Stimulated activated CD8-positive, alpha-beta memory T cell treated with anti-CD3 and anti-CD28 coated beads, Interleukin-7, amount 100 ng/mL, for 4 hours (primary cell): Measurements from ENCODE around the gene IMMP2L.
"Not testable (repeated sequence)": the region's sequence is repeated elsewhere in the genome, so short reads cannot be mapped to it uniquely, and the experiment has no call there.

ENCODE experiments used
- DNase-seq, 2 donors: peaks; one replicate each; pipeline ENCODE4 v3.0.0-alpha.2; 2020; ENCODE audit warnings: low read depth in 2 of 2

IMMP2L gene

DNA sequence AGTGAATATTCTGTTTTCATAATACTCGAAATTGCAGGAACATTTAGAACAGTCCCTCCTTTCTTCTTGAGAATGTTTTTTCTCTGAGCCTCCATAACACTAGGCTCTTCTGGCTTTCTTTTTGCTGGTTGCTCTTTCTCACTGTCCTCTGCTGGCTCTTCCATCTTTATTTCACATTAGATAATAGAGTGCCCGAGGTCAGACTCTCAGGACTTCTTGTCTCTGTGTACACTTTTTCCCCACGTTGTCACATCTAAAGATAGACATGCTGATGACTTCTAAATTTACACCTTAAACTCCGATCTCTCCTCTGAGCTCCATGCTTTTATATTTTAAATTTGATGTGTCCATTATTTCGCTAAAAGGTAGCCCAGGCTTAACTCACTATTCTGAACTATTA is 486.8 kb downstream of the IMMP2L start:
- DNase-seq, result no peak

DNA sequence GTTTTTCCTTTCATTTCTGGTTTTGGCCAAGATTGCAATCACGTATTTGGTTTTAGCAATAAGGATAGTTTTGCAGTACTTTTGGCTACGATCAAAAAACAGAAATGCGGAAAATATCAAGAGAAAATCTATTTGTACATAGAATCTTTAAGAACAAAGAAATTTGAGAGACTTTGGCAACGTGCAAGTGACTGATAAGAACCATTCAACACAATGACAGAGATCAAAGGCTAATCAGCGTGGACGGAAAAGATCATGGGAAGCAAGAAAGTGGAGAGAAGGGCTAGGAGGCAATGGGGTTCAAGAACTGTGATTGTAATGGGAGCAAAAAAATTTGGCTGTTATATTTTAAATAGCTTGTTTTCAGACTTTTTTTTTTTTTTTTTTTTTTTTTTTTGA is 487.5 kb downstream of the IMMP2L start:
- no peak for DNase-seq

DNA sequence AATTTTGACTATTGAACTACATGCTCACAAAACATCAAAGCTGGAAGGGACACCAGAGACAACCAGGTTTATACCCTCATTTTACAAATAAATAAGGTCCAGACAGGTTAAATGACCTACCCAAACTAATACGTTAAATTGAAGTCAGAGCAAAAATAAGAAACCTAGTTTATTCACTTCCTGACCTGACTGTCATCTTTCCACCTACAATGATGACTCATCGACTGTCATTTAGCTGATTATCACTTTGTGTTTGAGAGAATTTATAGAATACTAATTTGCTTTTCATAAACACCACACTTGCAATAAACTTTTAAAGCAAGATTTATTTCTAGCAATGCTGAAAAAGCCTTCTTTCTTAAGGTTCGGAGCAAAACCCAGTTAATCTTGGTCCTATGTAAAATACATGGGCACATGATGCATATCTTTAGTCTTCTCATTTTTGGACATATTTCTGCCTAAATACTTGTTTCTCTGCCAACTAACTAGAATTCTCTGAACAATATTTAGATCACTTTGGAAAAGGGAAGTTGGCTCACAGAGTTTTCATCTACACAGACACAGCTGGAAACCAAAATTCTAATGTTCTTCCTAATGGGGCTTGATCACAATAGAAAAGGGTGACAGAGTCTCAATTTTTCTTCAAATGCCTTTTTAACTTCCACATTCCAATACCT is 488.1 kb downstream of the IMMP2L start:
- no peak for DNase-seq

DNA sequence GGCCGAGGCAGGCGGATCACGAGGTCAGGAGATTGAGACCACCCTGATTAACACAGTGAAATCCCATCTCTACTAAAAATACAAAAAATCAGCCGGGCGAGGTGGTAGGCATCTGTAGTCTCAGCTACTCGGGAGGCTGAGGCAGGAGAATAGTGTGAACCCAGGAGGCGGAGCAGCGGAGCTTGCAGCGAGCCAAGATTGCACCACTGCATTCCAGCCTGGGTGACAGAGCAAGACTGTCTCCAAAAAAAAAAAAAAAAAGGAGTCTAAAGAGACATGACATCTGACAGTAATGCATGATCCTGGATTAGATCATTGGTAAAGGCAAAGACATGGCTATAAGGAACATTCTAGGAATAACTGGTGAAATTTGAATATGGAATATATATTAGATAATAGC is 489.6 kb downstream of the IMMP2L start:
- not testable (repeated sequence) for DNase-seq

DNA sequence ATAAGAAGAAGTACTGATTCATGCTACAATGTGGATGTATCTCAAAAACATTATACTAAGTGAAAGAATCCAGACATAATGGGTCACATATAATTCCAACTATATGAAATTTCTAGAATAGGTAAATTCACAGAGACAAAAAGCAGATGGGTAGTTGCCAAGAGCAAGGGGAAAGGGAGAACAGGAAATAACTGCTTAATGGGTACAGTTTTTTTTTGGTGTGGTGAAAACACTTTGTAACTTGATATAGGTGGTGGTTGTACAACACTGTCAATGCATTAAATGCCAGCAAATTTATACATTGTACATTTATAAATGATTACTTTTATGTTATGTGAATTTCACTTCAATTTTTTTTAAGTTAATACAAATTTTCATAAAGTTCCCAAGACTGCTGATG is 490.7 kb downstream of the IMMP2L start:
- DNase-seq, result no peak

DNA sequence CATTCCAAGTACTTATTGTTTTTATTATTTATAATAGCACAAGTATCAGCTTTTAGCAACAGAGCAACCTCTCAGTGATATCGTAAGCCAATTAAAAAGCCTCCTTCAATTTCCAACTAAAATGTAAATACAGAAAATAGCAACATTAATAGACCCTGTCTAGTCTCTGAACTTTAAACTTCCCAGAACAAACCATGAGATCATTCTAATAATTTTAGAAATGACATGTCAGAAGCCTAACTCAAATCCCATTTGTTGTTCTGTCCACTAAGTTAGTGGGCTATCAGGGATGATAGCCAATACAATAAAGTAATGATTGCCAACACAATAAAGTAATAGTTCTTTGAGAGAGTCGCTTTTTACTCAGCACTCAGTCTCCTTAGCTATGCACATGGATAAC is 493.7 kb downstream of the IMMP2L start:
- DNase-seq, result no peak

DNA sequence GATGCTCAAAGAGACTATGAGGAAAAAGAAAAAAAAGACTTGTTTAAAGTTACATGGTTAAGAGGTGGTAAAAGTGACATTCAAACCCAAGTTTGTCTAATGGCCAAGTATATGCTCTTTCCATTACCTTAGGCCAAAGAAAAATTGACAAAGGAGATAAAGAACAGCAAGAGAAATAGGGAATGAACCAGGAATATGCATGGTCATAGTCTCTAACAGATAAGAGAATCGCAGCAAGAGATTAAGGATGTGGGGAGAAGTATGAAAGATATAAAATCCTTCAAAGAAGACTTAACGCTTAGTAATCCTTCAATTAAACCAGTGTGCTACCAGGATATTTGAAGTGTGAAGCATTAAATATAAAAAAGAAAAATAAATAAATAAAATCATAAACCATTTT is 494.6 kb downstream of the IMMP2L start:
- DNase-seq, result no peak

DNA sequence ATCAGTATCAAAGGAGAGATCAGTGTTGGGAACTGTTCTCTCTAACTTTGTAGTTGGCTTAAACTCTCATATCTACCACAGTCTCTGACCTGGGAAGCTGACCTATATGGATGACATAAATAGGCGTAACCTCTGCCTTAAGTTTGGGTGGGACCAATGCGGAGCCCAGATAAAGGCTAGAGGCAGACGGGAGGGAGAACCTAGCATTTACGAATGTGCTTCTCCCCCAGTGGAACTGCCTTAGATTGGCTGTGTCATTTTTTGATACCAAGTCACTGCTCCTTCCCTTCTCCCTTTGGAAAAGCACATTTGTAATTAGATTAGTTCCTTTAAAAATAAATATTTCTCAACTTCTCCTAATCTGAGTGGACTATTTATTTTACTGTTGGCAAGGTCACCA is 495.0 kb downstream of the IMMP2L start:
- no peak for DNase-seq

DNA sequence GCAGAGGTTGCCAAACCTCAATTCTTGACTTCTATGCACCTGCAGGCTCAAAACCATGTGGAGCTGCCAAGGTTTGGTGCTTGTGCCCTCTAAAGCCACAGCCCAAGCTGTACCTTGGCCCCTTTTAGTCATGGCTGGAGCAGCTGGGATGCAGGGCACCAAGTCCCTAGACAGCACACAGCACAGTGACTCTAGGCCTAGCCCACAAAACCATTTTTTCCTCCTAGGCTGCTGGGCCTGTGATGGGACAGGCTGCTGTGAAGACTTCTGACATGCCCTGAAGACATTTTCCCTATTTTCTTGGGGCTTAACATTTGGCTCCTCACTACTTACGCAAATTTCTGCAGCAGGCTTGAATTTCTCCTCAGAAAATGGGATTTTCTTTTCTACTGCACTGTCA is 499.1 kb downstream of the IMMP2L start:
- no peak for DNase-seq

DNA sequence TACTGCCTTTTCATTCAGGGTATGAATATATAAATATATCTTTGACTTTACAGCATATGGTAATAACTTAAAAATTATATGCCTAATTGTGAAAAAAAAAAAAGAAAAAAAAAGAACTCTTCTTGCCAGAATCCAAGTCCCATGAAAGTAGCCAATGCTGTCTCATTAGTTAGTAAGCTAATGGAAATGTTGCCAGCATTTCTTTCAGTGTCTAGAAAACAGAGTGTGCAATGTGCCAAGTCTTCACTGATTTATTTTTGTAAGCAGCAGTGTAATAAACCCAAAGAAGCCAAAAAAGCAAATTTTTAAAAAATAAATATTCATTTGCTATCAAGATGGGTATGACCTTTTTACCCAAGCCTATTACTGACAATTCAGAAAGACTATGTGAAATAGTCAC is 502.5 kb downstream of the IMMP2L start:
- no peak for DNase-seq

DNA sequence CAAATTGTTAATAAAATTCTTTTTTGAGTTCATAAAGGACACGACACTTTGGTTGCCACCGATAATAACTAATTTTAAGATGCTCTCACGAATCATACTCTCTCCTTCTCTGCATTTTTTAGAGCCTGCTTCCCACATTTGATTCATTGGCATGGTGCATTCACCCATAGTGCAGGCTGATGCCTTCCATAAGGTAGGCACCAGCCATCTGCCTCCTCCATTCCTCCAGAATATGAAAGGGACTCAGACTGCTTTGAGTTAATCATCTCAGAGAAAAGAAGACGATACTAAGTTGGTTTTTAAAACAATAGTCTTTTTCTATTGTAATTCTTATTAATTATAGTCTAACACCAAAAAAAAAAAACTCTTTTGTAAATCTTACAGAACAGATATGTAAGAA is 505.2 kb downstream of the IMMP2L start:
- DNase-seq, result no peak

DNA sequence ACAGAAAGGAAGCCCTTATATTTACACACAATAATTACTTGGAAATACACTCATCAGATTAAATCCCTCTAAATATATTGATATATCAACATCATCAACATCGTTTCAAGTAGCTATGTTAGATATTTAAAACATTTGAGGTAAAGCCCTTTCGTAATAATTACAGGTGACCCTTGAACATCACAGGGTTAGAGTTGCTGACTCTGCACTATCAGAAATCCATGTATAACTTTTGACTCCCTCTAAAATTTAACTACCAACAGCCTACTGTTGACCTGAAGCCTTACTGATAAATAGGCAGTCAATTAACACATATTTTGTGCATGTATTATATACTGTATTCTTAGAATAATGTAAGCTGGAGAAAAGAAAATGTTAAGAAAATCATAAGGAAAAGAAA is 505.9 kb downstream of the IMMP2L start:
- no peak for DNase-seq

DNA sequence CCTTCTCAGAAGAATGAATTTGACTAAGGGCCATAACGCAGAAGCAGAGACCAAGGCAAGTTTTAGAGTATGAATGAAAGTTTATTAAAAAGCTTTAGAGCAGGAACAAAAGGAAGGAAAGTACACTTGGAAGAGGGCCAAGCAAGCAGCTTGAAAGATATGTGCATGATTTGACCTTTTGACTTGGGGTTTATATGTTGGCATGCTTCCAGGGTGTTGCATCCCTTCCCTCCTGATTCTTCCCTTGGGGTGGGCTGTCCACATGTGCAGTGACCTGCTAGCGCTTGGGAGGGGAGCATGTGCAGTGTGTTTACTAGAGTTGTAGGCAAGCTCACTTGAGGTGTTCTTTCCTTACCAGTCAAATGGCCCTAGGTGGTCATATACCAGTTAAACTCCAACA is 509.3 kb downstream of the IMMP2L start:
- no peak for DNase-seq

DNA sequence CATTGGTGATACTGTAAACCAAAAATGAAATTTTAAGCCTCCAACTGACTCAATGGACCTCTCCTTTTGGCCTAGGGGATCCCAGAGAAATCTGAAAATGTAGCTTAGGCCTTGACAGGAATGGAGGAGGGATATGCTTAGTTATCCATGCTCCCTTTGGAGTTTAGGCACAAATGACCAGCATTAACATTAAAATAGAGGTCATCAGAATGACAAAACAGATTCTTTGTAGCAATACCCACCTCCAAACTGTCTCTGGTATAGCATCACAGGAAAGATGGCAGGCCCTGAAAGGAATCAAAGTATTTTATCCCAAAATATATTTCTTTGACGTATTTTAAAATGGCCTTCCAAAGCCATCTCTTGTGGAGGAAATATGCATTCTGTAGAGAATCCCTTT is 510.5 kb downstream of the IMMP2L start:
- no peak for DNase-seq

DNA sequence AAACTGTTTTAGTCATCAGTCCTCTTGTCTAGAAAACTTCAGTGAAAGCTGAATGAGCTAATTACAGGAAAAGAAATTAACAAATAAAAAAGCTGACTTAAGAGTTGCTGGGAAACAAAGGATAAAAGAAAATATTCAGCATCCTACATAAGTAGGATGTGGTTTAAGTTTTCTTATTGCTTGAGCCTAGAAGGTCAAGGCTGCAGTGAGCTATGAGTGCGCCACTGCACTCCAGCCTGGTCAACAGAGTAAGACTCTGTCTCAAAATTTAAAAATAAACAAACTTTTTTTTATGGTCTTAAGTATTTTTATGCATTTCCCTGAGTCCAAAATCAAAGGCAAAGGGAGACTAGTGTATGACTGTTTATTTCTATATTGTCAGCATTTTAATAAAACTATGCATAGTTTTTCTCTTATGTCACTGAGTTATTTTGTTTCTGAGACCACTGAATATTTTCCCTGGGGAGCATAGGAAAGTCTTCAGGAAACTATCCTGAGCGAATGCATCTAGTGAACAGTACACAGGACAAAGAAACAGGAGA is 511.3 kb downstream of the IMMP2L start:
- DNase-seq, result no peak

DNA sequence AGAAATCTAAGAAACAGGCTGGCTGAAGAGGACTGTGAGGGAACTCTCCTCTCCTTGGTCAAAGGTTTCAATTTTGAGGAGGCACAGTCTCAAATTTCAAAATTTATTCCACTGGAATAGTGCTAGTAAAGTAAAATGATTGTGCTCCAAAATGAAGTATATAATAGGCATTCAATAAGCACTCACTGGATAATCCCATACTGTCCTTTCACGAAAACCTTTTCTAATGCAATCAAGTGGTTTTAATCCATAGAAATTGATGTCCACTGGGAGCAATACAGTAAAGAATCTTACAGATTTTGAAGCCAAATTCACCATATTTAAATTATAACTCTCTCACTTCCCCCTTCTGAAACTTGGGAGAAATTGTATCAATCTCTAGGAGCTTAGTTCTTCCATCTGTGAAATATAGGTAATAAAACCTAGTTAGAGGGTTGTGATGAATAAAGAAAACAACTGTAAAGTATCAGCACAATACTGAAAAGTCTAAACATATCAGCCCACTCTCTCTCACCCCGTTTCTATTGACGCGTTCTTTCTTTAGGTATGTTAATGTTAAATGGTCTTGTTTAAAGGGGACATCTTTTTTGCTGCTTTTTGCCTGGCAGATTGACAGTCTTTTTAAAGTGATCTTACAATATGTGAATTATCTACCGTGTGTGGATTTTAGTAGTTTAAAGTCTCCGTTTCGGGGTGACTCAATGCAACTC is 512.2 kb downstream of the IMMP2L start:
- no peak for DNase-seq

DNA sequence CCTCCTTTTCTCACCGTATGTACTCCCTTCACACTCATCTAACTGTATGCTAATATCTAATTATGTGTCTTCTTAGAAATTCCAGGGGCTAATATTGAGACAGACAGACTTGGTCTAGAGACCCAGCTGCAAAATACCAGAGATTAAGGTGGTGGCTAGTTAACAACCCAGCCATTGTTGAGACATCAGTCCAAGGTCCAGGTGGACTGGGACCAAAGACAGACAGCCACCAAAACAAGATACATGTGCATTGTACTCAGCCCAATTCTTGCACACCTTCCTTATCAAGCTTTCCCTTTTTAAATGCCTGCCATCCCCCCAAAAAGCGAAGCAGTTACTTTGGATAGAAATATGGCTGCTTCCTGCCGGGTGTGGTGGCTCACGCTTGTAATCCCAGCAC is 514.7 kb downstream of the IMMP2L start:
- no peak for DNase-seq

DNA sequence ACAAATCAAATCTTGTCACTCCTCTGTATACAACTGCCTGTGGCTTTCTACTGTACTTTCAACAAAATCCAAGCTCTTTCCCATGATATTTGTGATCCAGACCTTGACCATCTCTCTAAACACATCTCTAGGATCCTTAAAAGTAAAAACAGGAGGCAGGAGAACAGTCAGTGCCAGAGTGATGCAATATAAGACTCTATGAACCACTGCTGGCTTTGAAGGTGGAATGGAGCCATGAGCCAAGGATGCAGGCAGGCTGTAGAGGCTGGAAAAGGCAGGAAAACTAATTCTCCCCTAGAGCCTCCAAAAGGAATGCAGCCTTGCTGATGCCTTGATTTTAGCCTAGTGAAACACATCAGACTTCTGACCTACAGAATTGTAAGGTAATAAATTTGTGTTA is 516.8 kb downstream of the IMMP2L start:
- no peak for DNase-seq

DNA sequence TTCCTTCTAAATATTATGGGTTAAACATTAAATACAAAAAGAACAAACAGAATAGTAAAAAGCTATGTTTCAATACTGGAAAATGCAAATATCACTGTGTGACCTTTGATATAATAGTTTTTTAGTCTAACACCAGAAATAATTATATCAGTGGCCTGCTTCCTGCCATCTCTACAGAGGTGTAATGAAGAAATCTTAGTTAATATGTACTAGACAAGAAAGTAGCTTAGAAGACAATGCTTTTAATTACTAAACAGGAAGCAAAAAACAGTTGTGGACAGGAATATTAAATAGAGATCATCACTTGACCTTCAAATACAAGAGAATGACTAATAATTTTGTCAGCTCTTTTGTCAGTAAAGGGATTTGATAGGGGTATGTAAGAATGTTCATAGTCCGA is 518.7 kb downstream of the IMMP2L start:
- no peak for DNase-seq

DNA sequence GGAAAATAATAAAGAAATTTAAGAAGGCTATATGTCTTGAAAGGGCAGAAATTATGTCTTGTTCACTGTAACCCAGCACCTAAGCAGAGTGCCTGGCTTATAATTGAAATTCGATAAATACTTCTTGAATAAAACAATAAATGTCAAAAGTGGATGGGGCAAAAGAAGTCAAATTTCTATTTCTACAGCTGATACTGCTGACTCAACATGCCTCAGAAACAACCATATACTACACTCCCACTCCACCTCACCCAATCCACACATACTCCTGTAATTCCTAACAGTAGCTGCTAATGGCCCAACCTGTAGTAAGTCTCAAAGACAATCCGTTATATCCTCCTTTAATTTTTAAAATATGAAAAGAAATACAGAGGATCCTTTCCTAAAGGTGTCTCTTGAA is 519.5 kb downstream of the IMMP2L start:
- no peak for DNase-seq

DNA sequence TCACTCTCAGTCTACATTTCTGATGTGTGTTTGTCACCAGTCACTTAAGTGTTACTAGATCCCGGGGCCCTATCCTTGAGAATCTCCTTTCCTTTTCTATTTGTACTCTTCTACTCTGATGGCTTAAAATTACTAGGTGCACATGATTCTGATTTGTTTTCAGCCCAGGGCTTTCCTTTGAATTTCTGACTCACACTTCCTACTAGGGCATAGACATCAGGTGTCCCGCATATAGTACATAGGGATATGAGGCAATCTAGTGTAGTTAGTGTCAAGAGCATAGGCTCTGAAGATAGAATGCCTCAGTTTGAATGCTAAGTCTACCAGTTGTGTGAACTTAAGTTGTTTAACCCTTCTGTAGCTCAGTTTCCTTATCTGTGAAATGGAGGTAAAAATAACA is 520.7 kb downstream of the IMMP2L start:
- DNase-seq, result no peak

DNA sequence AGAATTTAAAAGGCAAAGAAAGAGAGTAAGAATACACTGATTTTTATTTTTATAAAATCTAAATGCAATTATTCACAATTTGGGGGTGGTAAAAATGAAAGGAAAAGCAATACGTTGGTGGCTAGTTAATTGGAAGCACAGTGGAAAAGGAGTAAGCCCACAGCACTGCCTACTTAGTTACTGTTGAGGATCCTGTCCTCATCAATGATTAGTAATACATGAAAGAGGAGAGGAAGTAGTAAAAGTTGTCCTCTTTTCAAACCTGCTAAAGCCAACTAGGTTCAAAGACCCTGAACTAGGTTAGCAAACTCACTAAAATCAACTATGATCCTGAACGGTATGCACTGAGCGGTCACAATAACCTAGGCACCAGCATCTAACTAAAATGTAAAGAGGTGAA is 524.1 kb downstream of the IMMP2L start:
- DNase-seq, result no peak

DNA sequence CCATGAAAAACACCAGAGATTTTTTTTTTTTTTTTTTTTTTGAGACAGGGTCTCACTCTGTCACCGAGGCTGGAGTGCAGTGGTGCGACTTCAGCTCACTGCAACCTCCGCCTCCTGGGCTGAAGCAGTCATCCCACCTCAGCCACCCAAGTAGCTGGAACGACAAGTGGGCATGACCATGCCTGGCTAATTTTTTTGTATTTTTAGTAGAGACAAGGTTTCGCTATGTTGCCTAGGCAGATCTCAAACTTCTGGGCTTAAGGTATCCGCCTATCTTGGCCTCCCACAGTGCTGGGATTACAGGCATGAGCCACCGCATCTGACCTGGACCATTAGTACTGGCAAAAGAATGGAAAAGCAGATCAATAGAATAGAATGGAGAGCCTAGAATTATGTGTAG is 530.4 kb downstream of the IMMP2L start:
- DNase-seq, result no peak

DNA sequence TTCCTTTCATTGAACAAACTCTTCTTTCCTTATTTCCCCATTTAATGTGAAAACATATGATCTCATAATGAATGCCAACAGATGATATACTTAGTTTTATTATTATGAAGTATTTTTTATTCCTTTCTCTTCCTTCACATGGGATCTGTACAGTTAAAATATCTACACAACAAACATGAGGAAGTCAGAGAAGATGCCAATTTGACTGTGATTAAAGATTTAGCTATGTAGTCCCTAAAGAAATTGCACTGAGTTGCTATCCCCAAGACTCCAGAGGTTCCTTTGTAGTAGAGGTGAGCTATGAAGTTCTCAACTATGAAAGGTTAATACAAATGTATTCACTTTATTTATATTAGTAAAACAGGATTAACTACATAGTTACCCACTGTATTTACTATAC is 532.0 kb downstream of the IMMP2L start:
- DNase-seq, result no peak
